Stomach (tissue), 4 donors: ENCODE results near the gene CLEC11A.

Experiments used
- POLR2A ChIP-seq, 4 donors: fragments of 450-650 bp; IDR thresholded peaks; one replicate each; pipeline ENCODE4 v1.6.1; 2016; ENCODE audit warnings: antibody characterized with exemption in 4 of 4, control low read depth in 2 of 4, mild to moderate bottlenecking in 1 of 4, moderate library complexity in 1 of 4
- POLR2AphosphoS5 ChIP-seq, 3 donors: sonication (generic); formaldehyde crosslinking; IDR thresholded peaks; one replicate each; pipeline ENCODE4 v1.6.1; 2016; ENCODE audit warnings: antibody characterized with exemption in 3 of 3
- TF ChIP-seq, protein P1 (sequence below), 7 experiments: fragments of 450-650 bp in 4 of 7; fragments of 200-600 bp in 3 of 7; sonication (generic) in 3 of 7; IDR thresholded peaks; one replicate each; pipeline ENCODE4 v1.5.1; 2016 to 2019; ENCODE audit warnings: antibody characterized with exemption in 7 of 7, control low read depth in 2 of 7, mild to moderate bottlenecking in 1 of 7

- TF ChIP-seq POLR2A (IDR thresholded peaks at IDR 0.05) (no peak), POLR2AphosphoS5 (IDR thresholded peaks at IDR 0.05) (no peak)
- TF ChIP-seq, protein P1, sequence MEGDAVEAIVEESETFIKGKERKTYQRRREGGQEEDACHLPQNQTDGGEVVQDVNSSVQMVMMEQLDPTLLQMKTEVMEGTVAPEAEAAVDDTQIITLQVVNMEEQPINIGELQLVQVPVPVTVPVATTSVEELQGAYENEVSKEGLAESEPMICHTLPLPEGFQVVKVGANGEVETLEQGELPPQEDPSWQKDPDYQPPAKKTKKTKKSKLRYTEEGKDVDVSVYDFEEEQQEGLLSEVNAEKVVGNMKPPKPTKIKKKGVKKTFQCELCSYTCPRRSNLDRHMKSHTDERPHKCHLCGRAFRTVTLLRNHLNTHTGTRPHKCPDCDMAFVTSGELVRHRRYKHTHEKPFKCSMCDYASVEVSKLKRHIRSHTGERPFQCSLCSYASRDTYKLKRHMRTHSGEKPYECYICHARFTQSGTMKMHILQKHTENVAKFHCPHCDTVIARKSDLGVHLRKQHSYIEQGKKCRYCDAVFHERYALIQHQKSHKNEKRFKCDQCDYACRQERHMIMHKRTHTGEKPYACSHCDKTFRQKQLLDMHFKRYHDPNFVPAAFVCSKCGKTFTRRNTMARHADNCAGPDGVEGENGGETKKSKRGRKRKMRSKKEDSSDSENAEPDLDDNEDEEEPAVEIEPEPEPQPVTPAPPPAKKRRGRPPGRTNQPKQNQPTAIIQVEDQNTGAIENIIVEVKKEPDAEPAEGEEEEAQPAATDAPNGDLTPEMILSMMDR (IDR thresholded peaks at IDR 0.05): no peak
Observed at GRCh38 chr19:50719119-50719435, 4.1 kb upstream of the CLEC11A start.
